Measurements from ENCODE around the gene MYB.

The MYB gene

DNA sequence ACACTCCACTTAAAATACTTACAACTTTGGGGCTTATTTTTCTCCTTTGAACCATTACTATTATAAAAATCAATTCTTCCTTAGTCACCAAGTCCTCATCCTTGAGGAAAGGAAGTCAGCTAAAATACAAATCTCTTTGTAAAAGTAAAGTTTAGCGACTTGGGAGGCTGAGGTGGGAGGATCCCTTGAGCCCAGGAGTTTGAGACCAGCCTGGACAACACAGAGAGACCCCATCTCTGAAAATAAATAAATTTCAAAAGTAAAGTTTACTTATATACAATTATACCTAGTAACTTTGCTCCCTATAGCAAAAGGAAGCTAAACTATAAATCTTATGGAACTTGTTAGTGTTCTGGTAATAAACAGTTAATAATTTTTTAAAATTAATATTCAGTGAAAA lies 40.4 kb downstream of the MYB start:
- peaks cover 18% of the 10 kb centered on the region for H3K36me3 ChIP-seq (ENCODE audit: control insufficient read depth, insufficient read depth, low read length)
- no peak overlapping the region for H3K27ac ChIP-seq (ENCODE audit: low read depth, low read length)
- no peak overlapping the region for H3K9ac ChIP-seq (ENCODE audit: low read depth, low read length)
- peaks cover 5% of the 10 kb centered on the region for H3K4me1 ChIP-seq (ENCODE audit: control insufficient read depth, insufficient read depth, low read length)
- H3K4me3 ChIP-seq (ENCODE audit: low read depth, low read length): no peak overlapping the region
- H3K9me3 ChIP-seq (ENCODE audit: control insufficient read depth, insufficient read depth, low read length): no peaks in the 10 kb centered on the region
- no peaks in the 10 kb centered on the region for H3K27me3 ChIP-seq (ENCODE audit: control insufficient read depth, insufficient read depth, low read length)

DNA sequence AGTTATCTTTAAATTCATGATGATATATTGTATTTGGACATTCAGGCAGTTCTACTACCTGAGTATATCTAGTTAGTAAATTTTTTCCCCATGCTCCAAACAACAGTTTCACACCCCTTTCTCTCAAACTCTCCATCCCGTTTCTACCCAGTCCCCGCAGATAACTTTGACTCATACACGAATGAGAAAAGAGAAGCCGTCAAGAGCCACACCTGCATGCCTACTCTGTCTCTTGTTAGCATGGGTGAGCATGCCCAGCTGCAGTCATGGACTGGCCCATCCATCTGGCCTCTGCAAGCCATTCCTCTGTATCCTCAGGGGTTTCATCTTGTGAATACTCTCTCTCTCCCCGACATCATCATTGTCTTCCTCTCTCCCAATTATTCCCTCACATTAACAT lies 41.5 kb downstream of the MYB start:
- H3K9me3 ChIP-seq (ENCODE audit: control insufficient read depth, insufficient read depth, low read length): no peaks in the 10 kb centered on the region
- H3K9ac ChIP-seq (ENCODE audit: low read depth, low read length): no peak overlapping the region
- peaks cover 5% of the 10 kb centered on the region for H3K4me1 ChIP-seq (ENCODE audit: control insufficient read depth, insufficient read depth, low read length)
- no peaks in the 10 kb centered on the region for H3K27me3 ChIP-seq (ENCODE audit: control insufficient read depth, insufficient read depth, low read length)
- H3K27ac ChIP-seq (ENCODE audit: low read depth, low read length): no peak overlapping the region
- no peak overlapping the region for H3K4me3 ChIP-seq (ENCODE audit: low read depth, low read length)
- H3K36me3 ChIP-seq (ENCODE audit: control insufficient read depth, insufficient read depth, low read length): peaks cover 18% of the 10 kb centered on the region

- H3K36me3 ChIP-seq (ENCODE audit: control insufficient read depth, insufficient read depth, low read length): peaks cover 9% of the 10 kb centered on the region
- no peak overlapping the region for H3K4me3 ChIP-seq (ENCODE audit: low read depth, low read length)
- H3K27ac ChIP-seq (ENCODE audit: low read depth, low read length): no peak overlapping the region
These were observed 43.0 kb downstream of the MYB start for GRCh38 chr6:135224037-135224647.

GRCh38 chr6:135225911-135226310 lies 44.8 kb downstream of the MYB start:
- Histone ChIP-seq H3K36me3 (ENCODE audit: control insufficient read depth, insufficient read depth, low read length) (no peaks in the 10 kb centered on the region), H3K9me3 (ENCODE audit: control insufficient read depth, insufficient read depth, low read length) (no peaks in the 10 kb centered on the region), H3K27me3 (ENCODE audit: control insufficient read depth, insufficient read depth, low read length) (no peaks in the 10 kb centered on the region), H3K9ac (ENCODE audit: low read depth, low read length) (no peak overlapping the region), H3K4me1 (ENCODE audit: control insufficient read depth, insufficient read depth, low read length) (peaks cover 5% of the 10 kb centered on the region), H3K27ac (ENCODE audit: low read depth, low read length) (no peak overlapping the region), H3K4me3 (ENCODE audit: low read depth, low read length) (no peak overlapping the region)

More at GRCh38 chr6:135224037-135224647, 43.0 kb downstream of the MYB start:
- Histone ChIP-seq H3K27me3 (ENCODE audit: control insufficient read depth, insufficient read depth, low read length) (no peaks in the 10 kb centered on the region), H3K4me1 (ENCODE audit: control insufficient read depth, insufficient read depth, low read length) (peaks cover 5% of the 10 kb centered on the region), H3K9me3 (ENCODE audit: control insufficient read depth, insufficient read depth, low read length) (no peaks in the 10 kb centered on the region), H3K9ac (ENCODE audit: low read depth, low read length) (no peak overlapping the region)

DNA sequence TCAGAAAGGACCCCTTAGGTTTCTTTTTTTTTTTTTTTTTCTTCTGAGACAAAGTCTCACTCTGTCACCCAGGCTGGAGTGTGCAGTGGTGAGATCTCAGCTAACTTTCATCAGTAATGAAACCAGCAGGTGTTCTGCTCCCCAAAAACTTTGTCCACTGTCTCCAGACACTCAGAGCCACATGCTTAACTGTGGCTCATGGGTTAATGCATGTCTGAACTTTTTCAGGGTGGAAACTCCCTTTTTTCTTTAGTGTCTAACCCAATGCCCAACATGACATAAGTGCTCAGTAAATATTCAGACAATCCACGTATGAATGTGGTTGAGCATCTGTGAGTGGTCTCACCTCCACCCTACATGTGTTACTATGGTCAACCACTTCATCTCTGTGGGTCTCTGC lies 45.4 kb downstream of the MYB start:
- Histone ChIP-seq H3K4me1 (ENCODE audit: control insufficient read depth, insufficient read depth, low read length) (peaks cover 5% of the 10 kb centered on the region), H3K27me3 (ENCODE audit: control insufficient read depth, insufficient read depth, low read length) (no peaks in the 10 kb centered on the region), H3K36me3 (ENCODE audit: control insufficient read depth, insufficient read depth, low read length) (no peaks in the 10 kb centered on the region), H3K9me3 (ENCODE audit: control insufficient read depth, insufficient read depth, low read length) (no peaks in the 10 kb centered on the region), H3K9ac (ENCODE audit: low read depth, low read length) (no peak overlapping the region), H3K27ac (ENCODE audit: low read depth, low read length) (no peak overlapping the region), H3K4me3 (ENCODE audit: low read depth, low read length) (no peak overlapping the region)

- H3K27me3 ChIP-seq (ENCODE audit: control insufficient read depth, insufficient read depth, low read length): no peaks in the 10 kb centered on the region
- no peaks in the 10 kb centered on the region for H3K9me3 ChIP-seq (ENCODE audit: control insufficient read depth, insufficient read depth, low read length)
- H3K4me3 ChIP-seq (ENCODE audit: low read depth, low read length): no peak overlapping the region
- H3K4me1 ChIP-seq (ENCODE audit: control insufficient read depth, insufficient read depth, low read length): peaks cover 5% of the 10 kb centered on the region
- H3K27ac ChIP-seq (ENCODE audit: low read depth, low read length): no peak overlapping the region
- H3K9ac ChIP-seq (ENCODE audit: low read depth, low read length): no peak overlapping the region
- H3K36me3 ChIP-seq (ENCODE audit: control insufficient read depth, insufficient read depth, low read length): no peaks in the 10 kb centered on the region
These were observed 46.2 kb downstream of the MYB start for GRCh38 chr6:135227349-135227748.

DNA sequence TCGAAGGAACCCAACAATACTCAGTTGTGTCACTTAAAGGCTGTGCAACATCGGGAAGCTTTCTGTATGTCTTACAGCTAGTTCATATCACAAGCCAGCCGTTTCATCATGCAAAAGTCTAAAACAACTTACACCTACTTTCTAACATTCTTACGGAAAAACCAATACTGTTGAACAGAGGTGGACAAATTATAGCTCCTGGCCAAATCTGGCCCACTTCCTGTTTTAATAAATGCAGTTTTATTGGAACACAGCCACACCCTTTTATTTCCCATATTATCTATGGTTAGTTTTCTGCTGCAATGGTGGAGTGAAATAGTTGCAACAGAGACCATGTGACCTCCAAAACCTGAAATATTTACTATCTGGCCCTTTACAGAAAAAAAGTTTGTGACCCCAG lies 46.6 kb downstream of the MYB start:
- Histone ChIP-seq H3K4me1 (ENCODE audit: control insufficient read depth, insufficient read depth, low read length) (peaks cover 5% of the 10 kb centered on the region), H3K9me3 (ENCODE audit: control insufficient read depth, insufficient read depth, low read length) (no peaks in the 10 kb centered on the region), H3K9ac (ENCODE audit: low read depth, low read length) (no peak overlapping the region), H3K4me3 (ENCODE audit: low read depth, low read length) (no peak overlapping the region), H3K27ac (ENCODE audit: low read depth, low read length) (no peak overlapping the region), H3K27me3 (ENCODE audit: control insufficient read depth, insufficient read depth, low read length) (no peaks in the 10 kb centered on the region), H3K36me3 (ENCODE audit: control insufficient read depth, insufficient read depth, low read length) (no peaks in the 10 kb centered on the region)

GRCh38 chr6:135228486-135228885 lies 47.4 kb downstream of the MYB start:
- Histone ChIP-seq H3K4me3 (ENCODE audit: low read depth, low read length) (no peak overlapping the region), H3K4me1 (ENCODE audit: control insufficient read depth, insufficient read depth, low read length) (peaks cover 5% of the 10 kb centered on the region), H3K36me3 (ENCODE audit: control insufficient read depth, insufficient read depth, low read length) (no peaks in the 10 kb centered on the region), H3K27me3 (ENCODE audit: control insufficient read depth, insufficient read depth, low read length) (no peaks in the 10 kb centered on the region), H3K27ac (ENCODE audit: low read depth, low read length) (no peak overlapping the region), H3K9ac (ENCODE audit: low read depth, low read length) (no peak overlapping the region), H3K9me3 (ENCODE audit: control insufficient read depth, insufficient read depth, low read length) (no peaks in the 10 kb centered on the region)

GRCh38 chr6:135229996-135230395 lies 48.9 kb downstream of the MYB start:
- Histone ChIP-seq H3K27ac (ENCODE audit: low read depth, low read length) (no peak overlapping the region), H3K4me3 (ENCODE audit: low read depth, low read length) (no peak overlapping the region), H3K9ac (ENCODE audit: low read depth, low read length) (no peak overlapping the region), H3K36me3 (ENCODE audit: control insufficient read depth, insufficient read depth, low read length) (no peaks in the 10 kb centered on the region), H3K4me1 (ENCODE audit: control insufficient read depth, insufficient read depth, low read length) (peaks cover 5% of the 10 kb centered on the region), H3K9me3 (ENCODE audit: control insufficient read depth, insufficient read depth, low read length) (no peaks in the 10 kb centered on the region), H3K27me3 (ENCODE audit: control insufficient read depth, insufficient read depth, low read length) (no peaks in the 10 kb centered on the region)

DNA sequence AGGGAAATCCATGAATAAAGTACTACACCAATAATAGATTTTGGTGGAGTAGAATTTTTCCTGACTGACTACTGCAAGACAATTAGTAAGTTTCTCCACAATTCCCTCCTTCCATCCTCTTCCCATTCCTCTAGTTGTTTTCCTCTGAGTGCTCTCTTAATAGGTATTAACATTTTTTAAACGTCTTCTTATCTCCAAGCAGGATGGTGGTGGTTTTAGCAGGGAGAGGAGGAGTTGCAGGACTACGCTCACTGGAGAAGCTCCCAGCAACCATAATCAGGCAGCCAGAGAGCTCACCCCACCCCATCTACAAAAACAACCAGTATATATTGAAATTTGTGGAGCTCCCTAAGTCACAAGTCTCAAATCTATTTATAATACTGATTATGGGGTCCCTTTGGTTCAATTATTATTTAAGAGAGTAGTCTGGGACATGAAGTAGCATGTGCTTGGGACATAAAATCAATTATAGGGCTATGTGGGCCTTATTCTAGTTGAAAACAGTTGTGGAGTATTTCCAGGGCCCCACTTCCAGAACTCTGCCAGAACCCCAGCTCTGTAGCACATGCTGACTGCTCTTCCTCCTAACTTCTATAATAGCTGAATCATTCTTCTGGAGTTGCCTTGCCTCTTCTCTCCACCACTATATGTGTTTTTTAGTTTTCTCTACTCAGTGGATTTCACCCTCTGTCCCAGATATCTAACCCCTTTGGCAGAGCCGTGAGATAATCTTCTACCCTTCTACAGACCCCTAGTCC lies 49.8 kb downstream of the MYB start:
- Histone ChIP-seq H3K36me3 (ENCODE audit: control insufficient read depth, insufficient read depth, low read length) (no peaks in the 10 kb centered on the region), H3K27me3 (ENCODE audit: control insufficient read depth, insufficient read depth, low read length) (no peaks in the 10 kb centered on the region), H3K4me3 (ENCODE audit: low read depth, low read length) (no peak overlapping the region), H3K4me1 (ENCODE audit: control insufficient read depth, insufficient read depth, low read length) (no peaks in the 10 kb centered on the region), H3K27ac (ENCODE audit: low read depth, low read length) (no peak overlapping the region), H3K9me3 (ENCODE audit: control insufficient read depth, insufficient read depth, low read length) (no peaks in the 10 kb centered on the region), H3K9ac (ENCODE audit: low read depth, low read length) (no peak overlapping the region)

GRCh38 chr6:135231469-135231844 lies 50.3 kb downstream of the MYB start:
- no peak overlapping the region for H3K9ac ChIP-seq (ENCODE audit: low read depth, low read length)
- H3K4me1 ChIP-seq (ENCODE audit: control insufficient read depth, insufficient read depth, low read length): no peaks in the 10 kb centered on the region
- H3K27ac ChIP-seq (ENCODE audit: low read depth, low read length): no peak overlapping the region
- H3K4me3 ChIP-seq (ENCODE audit: low read depth, low read length): no peak overlapping the region
- no peaks in the 10 kb centered on the region for H3K27me3 ChIP-seq (ENCODE audit: control insufficient read depth, insufficient read depth, low read length)
- H3K36me3 ChIP-seq (ENCODE audit: control insufficient read depth, insufficient read depth, low read length): no peaks in the 10 kb centered on the region
- H3K9me3 ChIP-seq (ENCODE audit: control insufficient read depth, insufficient read depth, low read length): no peaks in the 10 kb centered on the region

Measured in HUES48 (cell line).